K562 (cell line): ENCODE results near the gene ALS2CL.

ENCODE experiments used
- EGR1 ChIP-seq: fragments of 450-650 bp; conservative IDR thresholded peaks from 2 replicates; pipeline ENCODE4 v1.6.1; 2017; ENCODE audit warnings: mild to moderate bottlenecking
- EP300 ChIP-seq: IDR thresholded peaks from 2 replicates; pipeline ENCODE4 v1.6.1; 2012; ENCODE audit warnings: low read length, improper control_type of control experiment
- NR4A1 ChIP-seq, 2 experiments: fragments of 250-450 bp in 1 of 2; fragments of 450-650 bp in 1 of 2; sonication (Bioruptor Pico) in 1 of 2; IDR thresholded peaks; 2 replicates each; pipeline versions ENCODE4 v1.4.0 to v1.6.1; 2016 to 2020; ENCODE audit warnings: mild to moderate bottlenecking in 2 of 2, missing compliant biosample characterization in 1 of 2, missing genetic modification characterization in 1 of 2, moderate library complexity in 1 of 2
- RNF2 ChIP-seq: sonication (generic); IDR thresholded peaks from 2 replicates; pipeline ENCODE4 v1.6.1; 2016
- YY1 ChIP-seq, 3 experiments: IDR thresholded peaks; 2 replicates each; pipeline ENCODE4 v1.6.1; 2011; ENCODE audit warnings: low read length in 2 of 3, mild to moderate bottlenecking in 2 of 3, moderate library complexity in 2 of 3, borderline replicate concordance in 1 of 3, control low read depth in 1 of 3, low read depth in 1 of 3; ENCODE audit not compliant: insufficient read depth in 3 of 3, insufficient replicate concordance in 2 of 3, control insufficient read depth in 1 of 3, insufficient read length in 1 of 3; ENCODE audit errors: extremely low read depth in 1 of 3
- ZC3H11A ChIP-seq: IDR thresholded peaks from 2 replicates; pipeline ENCODE4 v1.6.1; 2012; ENCODE audit warnings: low read depth, low read length, improper control_type of control experiment
- TF ChIP-seq, protein P1 (sequence below), 3 experiments: IDR thresholded peaks in 2 of 3; conservative IDR thresholded peaks in 1 of 3; 2 replicates each; pipeline ENCODE4 v1.5.1; 2011 to 2012; ENCODE audit warnings: low read length in 3 of 3, mild to moderate bottlenecking in 3 of 3, control low read depth in 2 of 3, improper control_type of control experiment in 1 of 3, inconsistent platforms in 1 of 3, low read depth in 1 of 3, mixed read lengths in 1 of 3, moderate library complexity in 1 of 3; ENCODE audit not compliant: insufficient read depth in 2 of 3
- TF ChIP-seq, protein P2 (sequence below): fragments of 450-650 bp; IDR thresholded peaks from 2 replicates; pipeline ENCODE4 v1.6.1; 2016; ENCODE audit warnings: missing biosample characterization, missing genetic modification characterization

DNA sequence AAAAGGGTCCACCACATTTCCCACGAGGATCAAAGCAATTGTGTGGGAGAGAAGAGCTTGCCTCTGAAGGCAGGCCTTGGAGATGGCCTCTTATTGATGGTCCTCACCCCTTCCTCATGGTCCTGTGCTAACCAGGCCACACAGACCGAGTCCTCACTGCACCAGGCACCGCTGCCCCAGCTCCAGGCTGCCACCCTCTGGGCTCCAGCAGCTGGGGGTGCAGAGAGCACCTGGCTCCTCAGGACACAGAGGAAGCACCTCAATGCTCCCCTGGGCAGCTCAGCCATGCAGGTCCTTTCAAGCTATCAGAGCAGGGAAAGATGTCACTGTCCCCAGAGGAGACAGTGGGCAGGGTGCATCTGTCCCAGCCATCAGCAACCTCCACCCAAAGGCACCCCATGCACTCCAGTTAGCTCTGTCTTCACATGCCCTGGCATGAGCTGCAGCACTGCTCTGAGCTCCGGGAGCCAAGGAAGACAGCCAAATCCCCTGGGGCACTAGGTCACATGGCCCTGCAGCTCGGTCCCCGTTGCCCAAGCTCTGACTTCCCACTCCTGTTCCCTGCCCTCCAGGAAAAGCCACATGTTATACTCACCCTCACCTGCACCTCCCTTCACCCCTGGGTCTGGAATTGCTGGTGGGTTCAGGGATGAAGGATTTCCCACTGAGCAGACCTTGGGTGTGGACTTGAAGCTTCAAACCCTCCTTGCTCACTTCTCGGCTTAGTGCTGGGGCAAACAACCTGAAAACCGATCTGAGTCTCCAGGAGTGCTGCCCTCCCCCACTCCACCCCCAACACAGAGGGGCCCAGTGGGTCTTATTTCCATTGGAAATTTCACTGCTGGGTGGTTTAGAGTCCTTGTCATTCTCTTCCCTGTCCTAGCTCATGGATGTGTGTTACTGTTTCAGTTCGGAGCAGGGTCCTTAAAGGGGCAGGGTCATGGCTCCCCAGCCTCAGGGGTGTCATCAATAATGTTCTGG is 32.6 kb downstream of the ALS2CL start:
- TF ChIP-seq NR4A1 (CRISPR knock-in tag; IDR thresholded peaks at IDR 0.05) = no peak
- no peak for TF ChIP-seq NR4A1 (tag; IDR thresholded peaks at IDR 0.05)
- TF ChIP-seq EP300 = no peak
- TF ChIP-seq, protein P1, sequence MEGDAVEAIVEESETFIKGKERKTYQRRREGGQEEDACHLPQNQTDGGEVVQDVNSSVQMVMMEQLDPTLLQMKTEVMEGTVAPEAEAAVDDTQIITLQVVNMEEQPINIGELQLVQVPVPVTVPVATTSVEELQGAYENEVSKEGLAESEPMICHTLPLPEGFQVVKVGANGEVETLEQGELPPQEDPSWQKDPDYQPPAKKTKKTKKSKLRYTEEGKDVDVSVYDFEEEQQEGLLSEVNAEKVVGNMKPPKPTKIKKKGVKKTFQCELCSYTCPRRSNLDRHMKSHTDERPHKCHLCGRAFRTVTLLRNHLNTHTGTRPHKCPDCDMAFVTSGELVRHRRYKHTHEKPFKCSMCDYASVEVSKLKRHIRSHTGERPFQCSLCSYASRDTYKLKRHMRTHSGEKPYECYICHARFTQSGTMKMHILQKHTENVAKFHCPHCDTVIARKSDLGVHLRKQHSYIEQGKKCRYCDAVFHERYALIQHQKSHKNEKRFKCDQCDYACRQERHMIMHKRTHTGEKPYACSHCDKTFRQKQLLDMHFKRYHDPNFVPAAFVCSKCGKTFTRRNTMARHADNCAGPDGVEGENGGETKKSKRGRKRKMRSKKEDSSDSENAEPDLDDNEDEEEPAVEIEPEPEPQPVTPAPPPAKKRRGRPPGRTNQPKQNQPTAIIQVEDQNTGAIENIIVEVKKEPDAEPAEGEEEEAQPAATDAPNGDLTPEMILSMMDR (IDR thresholded peaks at IDR 0.05 in 2 of 3, conservative IDR thresholded peaks at IDR 0.05 in 1 of 3; ENCODE audit: insufficient read depth in 2 of 3, low read depth in 1 of 3, low read length in 3 of 3) = no peak
- no peak for TF ChIP-seq RNF2
- TF ChIP-seq, protein P2, sequence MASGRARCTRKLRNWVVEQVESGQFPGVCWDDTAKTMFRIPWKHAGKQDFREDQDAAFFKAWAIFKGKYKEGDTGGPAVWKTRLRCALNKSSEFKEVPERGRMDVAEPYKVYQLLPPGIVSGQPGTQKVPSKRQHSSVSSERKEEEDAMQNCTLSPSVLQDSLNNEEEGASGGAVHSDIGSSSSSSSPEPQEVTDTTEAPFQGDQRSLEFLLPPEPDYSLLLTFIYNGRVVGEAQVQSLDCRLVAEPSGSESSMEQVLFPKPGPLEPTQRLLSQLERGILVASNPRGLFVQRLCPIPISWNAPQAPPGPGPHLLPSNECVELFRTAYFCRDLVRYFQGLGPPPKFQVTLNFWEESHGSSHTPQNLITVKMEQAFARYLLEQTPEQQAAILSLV (tag) = no peak
- TF ChIP-seq ZC3H11A = no peak
- no peak for TF ChIP-seq EGR1
- no peak for TF ChIP-seq YY1 (IDR thresholded peaks at IDR 0.05; ENCODE audit: borderline replicate concordance in 1 of 3, control insufficient read depth in 1 of 3, extremely low read depth in 1 of 3, insufficient read depth in 3 of 3, insufficient read length in 1 of 3, insufficient replicate concordance in 2 of 3, low read depth in 1 of 3, low read length in 2 of 3)
